Fibroblast of pulmonary artery (primary cell): ENCODE data around the gene CD200R1L.

ENCODE experiments used
- DNase-seq: peaks from one replicate; pipeline ENCODE4 v3.0.0-alpha.2; 2010; ENCODE audit warnings: low read depth
- H3K4me3 ChIP-seq: replicated peaks from 2 replicates; pipeline ENCODE4 v1.5.1; 2011; ENCODE audit warnings: low read depth, mild to moderate bottlenecking, control low read depth, low read length, moderate library complexity
- TF ChIP-seq, protein P1 (sequence below): IDR thresholded peaks from 2 replicates; pipeline ENCODE4 v1.5.1; 2011; ENCODE audit warnings: mild to moderate bottlenecking, control low read depth, low read length, inconsistent platforms; ENCODE audit errors: missing control alignments

Gene CD200R1L

DNA sequence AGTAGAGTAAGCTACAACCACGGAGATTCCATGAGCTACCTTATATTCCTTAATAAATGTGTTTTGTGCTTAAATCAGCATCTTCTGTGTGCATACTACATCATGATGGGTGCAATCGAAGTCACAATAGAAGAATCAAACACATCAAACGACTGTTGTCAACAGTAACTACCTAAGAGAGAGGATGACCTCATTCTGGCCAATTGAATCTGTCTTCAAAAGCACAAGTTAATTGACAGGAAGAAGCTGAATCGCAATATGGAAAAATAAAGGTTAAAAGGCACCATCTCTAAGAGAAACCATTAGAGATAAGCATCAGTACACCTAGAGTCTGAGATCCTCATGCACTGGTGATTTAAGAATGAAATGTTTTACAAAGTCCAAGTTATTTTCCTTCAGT lies 39.0 kb downstream of the CD200R1L start:
- no peak overlapping the region for H3K4me3 ChIP-seq
- DNase-seq: no peak
- TF ChIP-seq, protein P1, sequence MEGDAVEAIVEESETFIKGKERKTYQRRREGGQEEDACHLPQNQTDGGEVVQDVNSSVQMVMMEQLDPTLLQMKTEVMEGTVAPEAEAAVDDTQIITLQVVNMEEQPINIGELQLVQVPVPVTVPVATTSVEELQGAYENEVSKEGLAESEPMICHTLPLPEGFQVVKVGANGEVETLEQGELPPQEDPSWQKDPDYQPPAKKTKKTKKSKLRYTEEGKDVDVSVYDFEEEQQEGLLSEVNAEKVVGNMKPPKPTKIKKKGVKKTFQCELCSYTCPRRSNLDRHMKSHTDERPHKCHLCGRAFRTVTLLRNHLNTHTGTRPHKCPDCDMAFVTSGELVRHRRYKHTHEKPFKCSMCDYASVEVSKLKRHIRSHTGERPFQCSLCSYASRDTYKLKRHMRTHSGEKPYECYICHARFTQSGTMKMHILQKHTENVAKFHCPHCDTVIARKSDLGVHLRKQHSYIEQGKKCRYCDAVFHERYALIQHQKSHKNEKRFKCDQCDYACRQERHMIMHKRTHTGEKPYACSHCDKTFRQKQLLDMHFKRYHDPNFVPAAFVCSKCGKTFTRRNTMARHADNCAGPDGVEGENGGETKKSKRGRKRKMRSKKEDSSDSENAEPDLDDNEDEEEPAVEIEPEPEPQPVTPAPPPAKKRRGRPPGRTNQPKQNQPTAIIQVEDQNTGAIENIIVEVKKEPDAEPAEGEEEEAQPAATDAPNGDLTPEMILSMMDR: no peak

DNA sequence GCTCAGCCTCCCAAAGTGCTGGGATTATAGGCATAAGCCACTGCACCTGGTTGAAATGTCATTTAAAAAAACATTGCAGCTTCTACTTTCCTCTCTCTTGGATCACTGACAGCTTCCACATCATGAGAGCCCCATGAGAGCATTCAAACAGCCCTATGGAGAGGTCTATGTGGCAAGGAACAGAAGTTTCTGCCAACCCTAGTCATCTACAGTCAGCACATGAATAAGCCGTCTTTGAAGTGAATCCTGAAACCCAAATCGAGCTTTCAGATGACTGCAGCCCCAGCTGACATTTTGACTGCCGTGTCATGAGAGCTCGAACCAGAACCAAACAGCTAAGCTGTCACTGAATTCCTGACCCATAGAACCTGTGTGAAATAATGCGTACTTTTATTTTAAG lies 39.8 kb downstream of the CD200R1L start:
- TF ChIP-seq, protein P1: no peak
- DNase-seq: no peak
- H3K4me3 ChIP-seq: no peak overlapping the region

DNA sequence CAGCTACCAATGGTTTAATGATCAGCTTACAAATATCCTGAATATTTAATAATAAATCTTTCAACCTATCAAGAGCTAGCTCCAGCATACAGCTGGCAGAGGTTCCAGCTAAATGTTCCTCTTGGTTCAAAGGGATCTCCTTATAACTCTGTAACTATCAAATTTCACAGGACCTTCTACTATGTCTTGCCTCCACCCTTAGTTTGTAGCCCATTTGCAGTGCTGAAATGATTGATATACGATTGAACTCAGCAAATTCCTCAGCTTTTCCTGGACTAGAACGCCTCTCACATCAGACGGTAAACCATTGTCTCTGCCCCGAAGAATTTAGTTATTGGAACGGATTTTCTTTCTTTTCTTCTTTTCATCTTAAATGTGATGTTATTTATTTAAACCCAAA lies 41.5 kb downstream of the CD200R1L start:
- no peak overlapping the region for H3K4me3 ChIP-seq
- TF ChIP-seq, protein P1: no peak
- DNase-seq: no peak

DNA sequence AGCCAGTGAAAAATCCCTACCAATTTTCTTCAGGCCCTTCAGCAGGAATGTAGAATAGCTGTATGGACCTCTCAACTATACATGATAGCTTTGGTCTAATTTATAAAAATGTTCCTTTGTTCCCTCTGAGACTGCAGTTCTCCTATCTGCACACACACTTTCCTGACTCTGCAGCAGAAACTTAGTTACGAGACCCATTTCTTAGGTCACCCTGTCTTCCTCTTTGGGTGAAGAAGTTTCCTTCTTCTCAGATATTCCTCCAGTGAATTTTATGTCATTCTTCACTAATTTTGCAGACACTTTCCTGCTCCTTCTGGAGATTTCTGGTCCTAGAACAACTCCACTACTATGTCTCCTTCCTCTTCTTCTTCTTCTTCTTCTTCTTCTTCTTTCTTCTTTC lies 42.6 kb downstream of the CD200R1L start:
- TF ChIP-seq, protein P1: no peak
- DNase-seq: no peak
- H3K4me3 ChIP-seq: no peak overlapping the region

DNA sequence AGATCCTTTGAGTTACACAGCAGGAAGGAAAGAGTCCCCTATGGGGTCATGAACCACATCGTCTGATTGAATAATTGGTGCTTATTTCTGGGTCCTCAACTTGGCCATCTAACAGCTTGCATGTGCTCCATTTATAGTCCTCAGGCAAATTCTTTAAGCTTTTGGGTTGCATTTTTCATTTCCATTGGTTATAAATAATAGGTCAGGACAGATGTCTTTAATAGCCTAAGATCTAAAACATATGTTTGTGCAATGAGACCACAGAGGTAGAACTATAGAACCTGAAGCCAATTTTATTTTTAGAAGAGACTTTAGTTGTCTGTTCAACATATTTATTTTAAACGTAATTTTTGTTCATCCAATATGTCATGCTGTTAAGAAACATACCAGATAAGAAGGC lies 43.2 kb downstream of the CD200R1L start:
- no peak for DNase-seq
- H3K4me3 ChIP-seq: no peak overlapping the region
- TF ChIP-seq, protein P1: no peak

DNA sequence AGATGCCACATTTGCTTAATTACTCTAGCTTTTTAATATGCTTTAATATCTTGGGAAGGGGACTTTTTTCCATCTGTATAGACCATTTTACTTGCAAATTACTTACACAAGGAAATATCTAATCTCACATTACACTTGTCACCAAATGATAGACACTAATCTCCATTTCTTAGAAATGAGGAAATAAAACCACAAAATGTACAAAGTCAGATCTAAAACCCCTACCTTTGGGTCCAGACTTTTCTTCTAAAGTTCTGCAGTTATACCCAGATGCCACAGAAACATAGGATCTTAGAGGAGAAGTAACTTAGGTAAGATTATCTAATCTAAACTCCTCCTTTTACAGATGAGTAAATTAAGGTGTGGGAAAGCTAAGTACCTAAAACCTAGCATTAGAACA lies 44.3 kb downstream of the CD200R1L start:
- H3K4me3 ChIP-seq: no peak overlapping the region
- DNase-seq: no peak
- TF ChIP-seq, protein P1: no peak

DNA sequence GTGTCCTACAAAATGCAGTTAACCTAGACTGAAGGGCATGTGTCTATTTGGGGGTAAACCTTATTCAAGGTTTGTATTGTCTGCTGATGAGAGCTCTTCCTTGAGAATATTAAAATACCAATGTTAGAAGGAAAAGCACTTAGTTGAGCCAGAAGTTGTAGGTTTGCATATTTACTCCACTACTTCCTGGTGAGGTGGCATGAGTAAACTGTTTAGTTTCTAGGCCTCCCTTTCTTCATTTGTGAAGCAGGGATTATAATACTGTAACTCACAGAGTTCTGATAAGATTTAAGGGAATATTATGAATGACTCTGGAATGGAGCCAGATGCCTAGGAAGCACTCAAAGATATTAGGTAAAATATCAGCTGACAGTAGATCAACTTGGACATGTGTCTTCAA lies 46.7 kb downstream of the CD200R1L start:
- H3K4me3 ChIP-seq: no peak overlapping the region
- TF ChIP-seq, protein P1: no peak
- no peak for DNase-seq
